ACC112 (cell line): Measurements from ENCODE around the gene LRPPRC.

Experiments
- H2AFZ ChIP-seq: fragments of 200-600 bp; sonication (generic); one replicate; pipeline ENCODE4 v1.6.0; 2017; ENCODE audit warnings: antibody characterized with exemption, low read length; ENCODE audit not compliant: unreplicated experiment
- H3K27ac ChIP-seq: fragments of 200-600 bp; sonication (generic); 2 replicates; pipeline ENCODE4 v1.5.1; 2014; ENCODE audit warnings: low read depth, mild to moderate bottlenecking, antibody characterized with exemption, low read length, moderate library complexity
- H3K27me3 ChIP-seq: fragments of 200-600 bp; sonication (generic); 2 replicates; pipeline ENCODE4 v1.6.1; 2014; ENCODE audit warnings: mild to moderate bottlenecking, antibody characterized with exemption, low read length, moderate library complexity, mixed read lengths; ENCODE audit not compliant: insufficient read depth
- H3K36me3 ChIP-seq: fragments of 200-600 bp; sonication (generic); 2 replicates; pipeline ENCODE4 v1.6.1; 2016; ENCODE audit warnings: mild to moderate bottlenecking, antibody characterized with exemption, low read length, moderate library complexity, mixed read lengths; ENCODE audit not compliant: insufficient read depth
- H3K4me1 ChIP-seq: fragments of 200-600 bp; sonication (generic); one replicate; pipeline ENCODE4 v1.6.1; 2016; ENCODE audit warnings: low read length, mixed read lengths; ENCODE audit not compliant: insufficient read depth, unreplicated experiment, control insufficient read depth
- H3K4me3 ChIP-seq: fragments of 200-600 bp; sonication (generic); 2 replicates; pipeline ENCODE4 v1.5.1; 2014; ENCODE audit warnings: mild to moderate bottlenecking, low read depth, low read length
- H3K79me2 ChIP-seq: fragments of 200-600 bp; sonication (generic); one replicate; pipeline ENCODE4 v1.6.0; 2016; ENCODE audit warnings: low read length; ENCODE audit not compliant: control insufficient read depth, unreplicated experiment, insufficient read depth

LRPPRC gene

DNA sequence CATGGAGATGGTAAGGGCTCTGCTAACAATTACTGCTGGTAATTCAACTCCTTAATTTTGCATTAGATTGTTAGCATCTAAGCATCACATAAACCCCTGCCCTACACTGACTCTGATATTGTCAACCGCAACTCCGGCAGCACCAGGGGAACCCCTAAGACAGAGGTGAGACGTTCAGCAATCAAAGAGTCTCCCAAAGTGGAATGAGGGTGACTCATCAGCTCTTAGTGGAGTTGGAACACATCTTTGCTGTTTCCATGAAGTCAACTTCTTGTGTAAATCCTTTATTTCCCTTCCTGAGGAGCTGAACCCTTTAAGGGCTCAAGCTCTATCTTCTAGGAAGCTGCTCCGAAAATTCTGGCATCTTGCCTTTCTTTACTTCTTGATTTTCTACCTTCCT is 104.9 kb downstream of the LRPPRC start:
- Histone ChIP-seq H3K27me3 (no peaks in the 10 kb centered on the region), H3K4me1 (no peaks in the 10 kb centered on the region), H3K79me2 (no peaks in the 10 kb centered on the region), H3K36me3 (peaks cover 42% of the 10 kb centered on the region), H3K4me3 (no peak overlapping the region), H3K27ac (no peak overlapping the region), H2AFZ (no peak overlapping the region)

DNA sequence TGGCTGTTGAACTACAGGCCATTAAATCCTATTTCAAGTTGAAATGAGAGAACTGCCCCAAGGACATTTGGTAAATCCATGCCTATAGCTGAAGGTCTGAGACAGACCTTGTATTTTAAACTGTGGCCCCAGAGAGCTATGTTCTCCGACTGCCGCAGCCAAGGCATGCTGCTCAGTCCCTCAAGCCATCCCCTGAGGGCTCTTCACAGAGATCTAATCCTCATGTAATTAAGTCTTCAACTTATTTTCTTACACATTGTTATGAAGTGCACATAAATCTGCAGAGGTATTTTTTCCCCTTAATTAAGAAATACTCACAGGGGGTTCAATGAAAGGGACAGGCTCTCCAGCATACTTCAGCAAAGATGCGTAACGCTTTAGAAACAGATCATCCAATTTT is 106.4 kb downstream of the LRPPRC start:
- H3K27me3 ChIP-seq: no peaks in the 10 kb centered on the region
- peaks cover 31% of the 10 kb centered on the region for H3K36me3 ChIP-seq

DNA sequence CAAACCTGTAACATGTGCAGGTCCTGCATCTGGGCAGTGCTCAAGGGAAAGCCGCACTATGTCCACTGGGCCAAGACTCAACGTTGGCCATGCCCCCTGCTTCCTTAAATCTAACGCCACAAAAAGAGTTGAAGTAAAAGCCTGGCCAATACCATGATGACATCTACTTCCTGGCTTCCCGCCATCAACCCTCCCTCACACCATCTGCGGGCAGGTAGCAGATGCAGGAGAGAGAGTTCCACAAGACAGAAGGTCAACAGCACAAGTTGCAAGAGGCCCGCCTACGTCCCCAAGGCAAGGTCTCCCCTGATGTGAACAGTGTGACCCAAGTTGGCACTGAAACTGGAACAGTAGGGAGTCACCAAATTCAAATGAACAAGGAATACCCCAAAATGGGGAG is 108.6 kb downstream of the LRPPRC start:
- H3K36me3 ChIP-seq: peaks cover 17% of the 10 kb centered on the region
- no peak overlapping the region for H2AFZ ChIP-seq
- no peak overlapping the region for H3K27ac ChIP-seq

More for the DNA sequence above, 106.4 kb downstream of the LRPPRC start:
- Histone ChIP-seq H2AFZ (no peak overlapping the region), H3K27ac (no peak overlapping the region), H3K4me1 (no peaks in the 10 kb centered on the region), H3K4me3 (no peak overlapping the region), H3K79me2 (no peaks in the 10 kb centered on the region)

DNA sequence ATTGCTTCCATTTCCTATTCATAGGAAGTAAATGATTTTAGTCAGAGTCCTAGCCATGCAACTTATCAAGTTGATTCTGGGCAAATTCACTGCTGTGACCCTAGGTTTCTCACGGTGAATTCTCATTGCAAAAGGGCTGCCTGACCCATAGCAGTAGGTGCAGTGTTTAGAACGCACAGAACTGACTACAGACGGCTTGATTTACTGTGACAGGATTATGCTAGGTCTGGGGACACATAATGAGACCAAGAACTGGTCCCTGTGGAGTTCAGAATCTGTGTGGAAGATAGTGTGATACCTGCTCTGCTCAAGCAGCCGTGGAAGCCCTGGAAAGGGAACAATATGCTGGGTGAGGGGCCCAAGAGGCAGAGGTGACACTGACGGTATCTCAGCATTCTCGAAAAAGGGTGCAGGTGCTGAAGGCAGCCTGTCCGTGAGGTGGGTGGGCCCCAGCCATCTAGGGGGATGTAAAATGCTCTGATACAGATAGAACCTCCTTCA is 110.6 kb downstream of the LRPPRC start:
- H2AFZ ChIP-seq: no peak overlapping the region
- no peaks in the 10 kb centered on the region for H3K79me2 ChIP-seq
- no peaks in the 10 kb centered on the region for H3K27me3 ChIP-seq
- no peak overlapping the region for H3K4me3 ChIP-seq
- H3K27ac ChIP-seq: no peak overlapping the region
- peaks cover 6% of the 10 kb centered on the region for H3K4me1 ChIP-seq
- H3K36me3 ChIP-seq: peaks cover 17% of the 10 kb centered on the region

More for the DNA sequence above, 108.6 kb downstream of the LRPPRC start:
- no peaks in the 10 kb centered on the region for H3K4me1 ChIP-seq
- no peak overlapping the region for H3K4me3 ChIP-seq
- no peaks in the 10 kb centered on the region for H3K27me3 ChIP-seq
- no peaks in the 10 kb centered on the region for H3K79me2 ChIP-seq

DNA sequence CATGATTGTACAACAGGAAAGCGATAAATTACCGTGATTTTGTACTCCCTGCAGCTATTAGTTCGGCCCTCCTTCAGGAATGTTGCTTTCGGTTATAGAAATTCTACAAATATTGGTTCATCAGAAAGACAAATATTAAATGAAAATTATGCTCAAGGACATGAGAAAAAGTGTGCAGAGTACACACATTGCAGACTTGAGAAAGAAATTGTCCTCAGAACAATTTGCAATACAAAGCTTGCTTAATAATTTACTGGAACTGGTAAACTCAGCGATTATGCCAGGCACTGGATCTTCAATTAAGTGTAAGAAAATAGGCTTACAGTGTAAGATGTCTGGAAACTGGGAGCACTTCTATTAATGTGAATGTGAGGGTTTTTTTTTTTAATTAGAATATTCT is 111.1 kb downstream of the LRPPRC start:
- H2AFZ ChIP-seq: no peak overlapping the region
- peaks cover 6% of the 10 kb centered on the region for H3K4me1 ChIP-seq
- no peak overlapping the region for H3K4me3 ChIP-seq
- H3K27me3 ChIP-seq: no peaks in the 10 kb centered on the region
- peaks cover 17% of the 10 kb centered on the region for H3K36me3 ChIP-seq
- no peak overlapping the region for H3K27ac ChIP-seq
- H3K79me2 ChIP-seq: no peaks in the 10 kb centered on the region

DNA sequence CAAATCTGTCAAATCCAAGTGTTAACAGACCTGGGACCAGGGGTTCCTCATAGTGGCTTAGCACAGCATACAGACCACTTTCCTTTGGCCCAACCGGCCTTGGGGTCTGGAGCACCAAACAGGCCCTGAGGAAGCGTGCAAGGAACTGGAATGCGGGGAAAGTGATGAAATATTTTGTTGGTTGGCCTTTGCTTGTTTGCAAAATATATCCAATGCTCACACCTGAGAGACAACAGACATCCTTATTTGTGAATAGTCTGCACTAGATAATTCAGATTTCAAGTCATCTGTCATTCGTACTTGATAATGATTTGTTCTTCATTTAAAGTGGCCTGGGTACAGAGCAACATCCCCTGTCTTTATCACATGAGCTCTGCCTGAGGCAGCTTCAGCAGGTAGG is 113.5 kb downstream of the LRPPRC start:
- Histone ChIP-seq H2AFZ (no peak overlapping the region), H3K27ac (no peak overlapping the region), H3K27me3 (no peaks in the 10 kb centered on the region), H3K79me2 (no peaks in the 10 kb centered on the region), H3K4me3 (no peak overlapping the region), H3K4me1 (peaks cover 6% of the 10 kb centered on the region), H3K36me3 (peaks cover 6% of the 10 kb centered on the region; the same call in 1 of the 2 replicates)

DNA sequence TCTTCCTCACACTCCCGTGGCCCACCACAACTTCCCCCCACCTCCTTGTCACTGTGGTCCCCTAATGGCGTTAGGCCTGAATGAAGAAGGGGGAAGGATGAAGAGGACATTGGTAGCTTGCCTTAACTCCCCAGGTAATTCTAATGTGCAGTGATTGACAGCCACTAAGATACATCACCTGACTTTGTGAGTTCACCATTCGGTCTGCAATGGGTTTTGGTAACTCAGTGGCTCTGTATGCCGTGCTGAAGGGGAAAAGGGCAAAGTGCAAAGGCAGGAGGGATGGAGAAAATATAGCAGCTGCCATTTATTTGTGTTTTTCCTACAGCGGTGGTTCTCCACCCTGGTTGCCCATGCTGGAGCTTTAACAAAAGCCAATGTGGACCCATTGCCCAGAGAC is 114.8 kb downstream of the LRPPRC start:
- H3K36me3 ChIP-seq: no peaks in the 10 kb centered on the region
- no peaks in the 10 kb centered on the region for H3K79me2 ChIP-seq
- no peaks in the 10 kb centered on the region for H3K27me3 ChIP-seq
- no peak overlapping the region for H3K4me3 ChIP-seq
- H3K4me1 ChIP-seq: peaks cover 6% of the 10 kb centered on the region
- no peak overlapping the region for H3K27ac ChIP-seq
- H2AFZ ChIP-seq: no peak overlapping the region

DNA sequence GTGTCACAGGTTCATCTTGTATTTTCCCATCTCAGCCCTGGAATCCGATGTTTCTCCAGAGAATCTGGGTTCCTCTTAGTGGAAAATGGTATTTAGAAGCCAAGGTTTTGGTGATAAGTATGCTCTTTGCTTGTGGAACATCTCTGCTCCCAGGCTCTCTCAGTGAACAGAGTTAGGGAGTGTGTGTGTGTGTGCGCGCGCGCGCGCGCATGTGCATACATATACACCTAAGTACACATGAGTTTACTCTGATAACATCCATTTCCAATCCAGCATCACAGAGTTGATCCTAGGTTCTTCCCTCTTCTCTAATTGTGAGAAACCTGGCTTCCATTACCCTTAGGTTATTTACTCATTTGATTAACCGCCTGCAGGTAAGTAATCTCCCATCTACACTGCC is 115.3 kb downstream of the LRPPRC start:
- Histone ChIP-seq H3K4me3 (no peak overlapping the region), H2AFZ (no peak overlapping the region)

DNA sequence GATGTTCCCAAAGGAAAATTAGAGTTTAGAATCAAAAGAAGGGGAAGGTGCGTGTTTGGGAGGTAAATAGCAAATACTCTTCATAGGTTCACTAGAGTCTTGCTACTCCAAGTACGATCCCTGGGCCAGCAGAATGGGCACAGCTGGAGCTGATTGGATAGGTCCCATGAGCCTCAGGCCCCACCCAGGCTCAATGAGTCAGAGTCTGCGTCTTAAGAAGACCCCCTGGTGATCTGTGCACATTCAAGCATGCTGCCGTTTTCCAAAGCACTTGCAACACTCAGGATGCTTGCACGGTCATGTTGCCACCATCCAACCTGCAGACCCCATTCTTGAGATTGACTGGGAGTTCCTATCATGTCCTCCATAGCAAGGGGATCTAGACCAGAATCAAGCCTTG is 116.5 kb downstream of the LRPPRC start:
- H2AFZ ChIP-seq: no peak overlapping the region
- H3K36me3 ChIP-seq: no peaks in the 10 kb centered on the region
- H3K27ac ChIP-seq: no peak overlapping the region
- no peaks in the 10 kb centered on the region for H3K79me2 ChIP-seq
- no peak overlapping the region for H3K4me3 ChIP-seq
- peaks cover 1% of the 10 kb centered on the region; the same call in 1 of the 2 replicates for H3K27me3 ChIP-seq
- peaks cover 6% of the 10 kb centered on the region for H3K4me1 ChIP-seq

More for the DNA sequence above, 115.3 kb downstream of the LRPPRC start:
- Histone ChIP-seq H3K4me1 (peaks cover 6% of the 10 kb centered on the region), H3K27ac (no peak overlapping the region), H3K27me3 (no peaks in the 10 kb centered on the region), H3K36me3 (no peaks in the 10 kb centered on the region), H3K79me2 (no peaks in the 10 kb centered on the region)

DNA sequence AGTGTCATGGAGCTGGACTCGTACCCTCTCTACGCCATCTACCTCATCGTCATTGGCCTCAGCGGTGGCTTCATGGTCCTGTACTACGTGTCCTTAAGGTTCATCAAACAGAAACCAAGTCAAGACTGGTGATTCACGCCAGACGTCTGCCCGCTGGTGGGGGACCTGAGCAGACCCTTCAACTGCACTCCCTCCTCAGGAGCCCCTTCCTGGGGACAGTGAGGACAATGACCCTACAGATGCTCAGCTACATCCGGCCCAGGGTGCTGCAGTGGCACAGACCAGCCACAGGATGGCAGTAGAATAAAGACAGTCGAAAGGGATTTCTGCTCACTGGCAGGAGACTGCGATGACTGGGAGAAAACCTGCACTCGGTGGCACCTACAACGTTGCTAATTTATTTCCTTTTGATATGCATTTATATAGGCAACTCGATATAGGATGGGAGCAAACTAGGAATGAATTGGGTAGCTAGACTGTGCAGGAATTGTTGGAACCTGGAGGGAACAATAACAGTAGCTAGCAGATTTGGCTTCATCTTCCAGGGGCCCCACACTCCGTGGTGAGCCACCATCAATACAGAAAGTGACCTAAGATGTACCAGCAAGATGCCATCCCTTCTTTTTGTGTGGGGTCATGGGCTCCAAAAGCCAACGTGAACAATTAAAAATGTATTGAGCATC is 117.9 kb downstream of the LRPPRC start:
- Histone ChIP-seq H2AFZ (no peak overlapping the region), H3K4me3 (no peak overlapping the region), H3K4me1 (peaks cover 6% of the 10 kb centered on the region)

DNA sequence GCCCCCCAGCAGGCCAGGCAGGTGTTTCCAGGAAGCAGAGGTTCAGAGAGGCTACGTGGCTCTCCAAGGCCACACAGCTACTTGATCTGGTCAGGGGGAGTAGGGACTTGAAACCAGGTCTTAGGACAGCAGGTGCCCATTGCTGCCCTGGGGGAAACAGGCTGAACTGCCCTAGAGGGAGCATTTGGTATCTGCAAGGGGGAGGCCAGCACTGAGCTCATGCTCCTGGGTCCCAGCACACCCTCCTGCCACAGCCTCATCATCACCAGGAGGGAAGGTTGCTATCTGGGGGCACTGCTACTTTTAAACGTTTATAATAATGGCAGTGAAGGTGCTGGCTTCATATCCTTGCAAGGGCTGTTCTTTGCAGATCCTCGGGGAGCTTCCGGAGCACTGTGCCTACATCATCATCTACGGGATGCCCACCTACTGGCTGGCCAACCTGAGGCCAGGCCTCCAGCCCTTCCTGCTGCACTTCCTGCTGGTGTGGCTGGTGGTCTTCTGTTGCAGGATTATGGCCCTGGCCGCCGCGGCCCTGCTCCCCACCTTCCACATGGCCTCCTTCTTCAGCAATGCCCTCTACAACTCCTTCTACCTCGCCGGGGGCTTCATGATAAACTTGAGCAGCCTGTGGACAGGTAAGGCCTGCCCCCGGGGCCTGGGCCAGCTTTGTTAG is 120.9 kb downstream of the LRPPRC start:
- H3K4me3 ChIP-seq: no peak overlapping the region
- H2AFZ ChIP-seq: no peak overlapping the region
- no peaks in the 10 kb centered on the region for H3K4me1 ChIP-seq
- H3K27ac ChIP-seq: no peak overlapping the region
- H3K36me3 ChIP-seq: no peaks in the 10 kb centered on the region
- peaks cover 38% of the 10 kb centered on the region for H3K27me3 ChIP-seq
- no peaks in the 10 kb centered on the region for H3K79me2 ChIP-seq

More for the DNA sequence above, 117.9 kb downstream of the LRPPRC start:
- H3K27ac ChIP-seq: no peak overlapping the region
- H3K79me2 ChIP-seq: no peaks in the 10 kb centered on the region
- peaks cover 12% of the 10 kb centered on the region; the same call in 1 of the 2 replicates for H3K27me3 ChIP-seq
- H3K36me3 ChIP-seq: no peaks in the 10 kb centered on the region
